Caco-2 (cell line): ENCODE results near the gene MOGAT1. TPM values are rescaled to one million over a fixed set of nuclear protein-coding genes. Genes with fewer than 3 reads are reported as not detected.

Experiments
- BruUV-seq: library from RNA; stranded (reverse); fragments of 400-500 nt; replicated peaks from 2 replicates; lab custom pipeline; 2021; lab: Mats Ljungman, UMichigan
- CTCF ChIA-PET: fragments of 300-600 bp; sonication (Branson Sonifier 250); formaldehyde crosslinking; loops from one replicate; lab custom pipeline; 2022; ENCODE audit warnings: antibody characterized with exemption; lab: Charles Lee
- POLR2A ChIA-PET: fragments of 300-600 bp; sonication (Branson Sonifier 250); formaldehyde crosslinking; loops from one replicate; lab custom pipeline; 2022; ENCODE audit warnings: antibody characterized with exemption; lab: Charles Lee
- DNase-seq, 2 experiments: peaks; one replicate each; pipeline versions ENCODE4 v3.0.0 to v3.0.0-alpha.2; 2020 to 2022
- H3K27me3 ChIP-seq: replicated peaks from 2 replicates; pipeline ENCODE4 v1.6.0; 2011; ENCODE audit warnings: low read length; ENCODE audit not compliant: control insufficient read depth, insufficient read depth
- H3K36me3 ChIP-seq: 2 replicates; pipeline ENCODE4 v1.5.1; 2011; ENCODE audit warnings: low read length; ENCODE audit not compliant: control insufficient read depth, insufficient read depth
- H3K4me1 ChIP-seq: fragments of 250-450 bp; sonication (Bioruptor Pico); 2 replicates; pipeline ENCODE4 v1.5.1; 2020; ENCODE audit warnings: mild to moderate bottlenecking
- H3K4me3 ChIP-seq: 2 replicates; pipeline ENCODE4 v1.5.1; 2011; ENCODE audit warnings: low read depth, mild to moderate bottlenecking, control low read depth, low read length
- H3K9me3 ChIP-seq: fragments of 250-450 bp; sonication (Bioruptor Pico); 2 replicates; pipeline ENCODE4 v1.5.1; 2020; ENCODE audit warnings: mild to moderate bottlenecking, moderate library complexity
- H3K27ac Mint-ChIP-seq: one replicate; pipeline ENCODE4 v1.8.0; 2022; ENCODE audit warnings: mixed read lengths; ENCODE audit not compliant: unreplicated experiment
- H3K27me3 Mint-ChIP-seq: one replicate; pipeline ENCODE4 v1.8.0; 2022; ENCODE audit warnings: mixed read lengths; ENCODE audit not compliant: insufficient read depth, unreplicated experiment
- H3K36me3 Mint-ChIP-seq: one replicate; pipeline ENCODE4 v1.8.0; 2022; ENCODE audit warnings: mild to moderate bottlenecking, mixed read lengths; ENCODE audit not compliant: insufficient read depth, unreplicated experiment
- H3K4me1 Mint-ChIP-seq: one replicate; pipeline ENCODE4 v1.8.0; 2022; ENCODE audit warnings: low read depth, mixed read lengths; ENCODE audit not compliant: unreplicated experiment
- H3K4me3 Mint-ChIP-seq: one replicate; pipeline ENCODE4 v1.8.0; 2022; ENCODE audit warnings: mild to moderate bottlenecking, moderate library complexity, mixed read lengths; ENCODE audit not compliant: unreplicated experiment
- H3K9me3 Mint-ChIP-seq: one replicate; pipeline ENCODE4 v1.8.0; 2022; ENCODE audit warnings: mixed read lengths; ENCODE audit not compliant: unreplicated experiment
- intact Hi-C: fragments of 100-400 bp; cut with micrococcal nuclease; formaldehyde crosslinking; loops from one replicate; pipeline ENCODE4 v1.10.0; 2022; ENCODE audit not compliant: unreplicated experiment
- total RNA-seq: library from RNA; stranded (reverse); gene quantifications from 2 replicates; pipeline ENCODE4 v1.2.3, GENCODE V29; 2022
- TF ChIP-seq, protein P1 (sequence below), 2 experiments: fragments of 200-600 bp in 1 of 2; IDR thresholded peaks; 1 replicate in 1 of 2; 2 replicates in 1 of 2; pipeline versions ENCODE4 v1.5.1 to v1.8.0; 2011 to 2022; ENCODE audit warnings: antibody characterized with exemption in 1 of 2, control low read depth in 1 of 2, inconsistent platforms in 1 of 2, low read depth in 1 of 2, low read length in 1 of 2, mild to moderate bottlenecking in 1 of 2, moderate library complexity in 1 of 2; ENCODE audit not compliant: insufficient read depth in 1 of 2, severe bottlenecking in 1 of 2, unreplicated experiment in 1 of 2

MOGAT1 gene
- total RNA-seq, 1 experiment from 2014 or later = not detected

- no peaks in the 10 kb centered on the region for H3K4me1 Mint-ChIP-seq
- Histone ChIP-seq H3K9me3 (peaks cover 5% of the 10 kb centered on the region), H3K36me3 (no peaks in the 10 kb centered on the region), H3K27me3 (no peaks in the 10 kb centered on the region), H3K4me3 (no peak overlapping the region), H3K4me1 (no peaks in the 10 kb centered on the region)
- TF ChIP-seq, protein P1, sequence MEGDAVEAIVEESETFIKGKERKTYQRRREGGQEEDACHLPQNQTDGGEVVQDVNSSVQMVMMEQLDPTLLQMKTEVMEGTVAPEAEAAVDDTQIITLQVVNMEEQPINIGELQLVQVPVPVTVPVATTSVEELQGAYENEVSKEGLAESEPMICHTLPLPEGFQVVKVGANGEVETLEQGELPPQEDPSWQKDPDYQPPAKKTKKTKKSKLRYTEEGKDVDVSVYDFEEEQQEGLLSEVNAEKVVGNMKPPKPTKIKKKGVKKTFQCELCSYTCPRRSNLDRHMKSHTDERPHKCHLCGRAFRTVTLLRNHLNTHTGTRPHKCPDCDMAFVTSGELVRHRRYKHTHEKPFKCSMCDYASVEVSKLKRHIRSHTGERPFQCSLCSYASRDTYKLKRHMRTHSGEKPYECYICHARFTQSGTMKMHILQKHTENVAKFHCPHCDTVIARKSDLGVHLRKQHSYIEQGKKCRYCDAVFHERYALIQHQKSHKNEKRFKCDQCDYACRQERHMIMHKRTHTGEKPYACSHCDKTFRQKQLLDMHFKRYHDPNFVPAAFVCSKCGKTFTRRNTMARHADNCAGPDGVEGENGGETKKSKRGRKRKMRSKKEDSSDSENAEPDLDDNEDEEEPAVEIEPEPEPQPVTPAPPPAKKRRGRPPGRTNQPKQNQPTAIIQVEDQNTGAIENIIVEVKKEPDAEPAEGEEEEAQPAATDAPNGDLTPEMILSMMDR (IDR thresholded peaks at IDR 0.05; ENCODE audit: insufficient read depth in 1 of 2, low read depth in 1 of 2, low read length in 1 of 2, severe bottlenecking in 1 of 2, unreplicated experiment in 1 of 2) = no peak
- BruUV-seq = no TSS peak
- H3K9me3 Mint-ChIP-seq = peaks cover 13% of the 10 kb centered on the region
- POLR2A ChIA-PET = no interaction called here
- H3K27me3 Mint-ChIP-seq = no peaks in the 10 kb centered on the region
- H3K27ac Mint-ChIP-seq = no peak overlapping the region
- DNase-seq = no peak
- no peak overlapping the region for H3K4me3 Mint-ChIP-seq
- intact Hi-C loops = no loop called here
- CTCF ChIA-PET = interaction anchor here (0.5 to 0.9 kb wide), 2 partner anchors 179 to 248 kb away, joined by 3 to 5 read pairs; no protein-coding TSS in a partner anchor
- no peaks in the 10 kb centered on the region for H3K36me3 Mint-ChIP-seq
Measured at GRCh38 chr2:222724208-222724607, 52.8 kb downstream of the MOGAT1 start.

DNA sequence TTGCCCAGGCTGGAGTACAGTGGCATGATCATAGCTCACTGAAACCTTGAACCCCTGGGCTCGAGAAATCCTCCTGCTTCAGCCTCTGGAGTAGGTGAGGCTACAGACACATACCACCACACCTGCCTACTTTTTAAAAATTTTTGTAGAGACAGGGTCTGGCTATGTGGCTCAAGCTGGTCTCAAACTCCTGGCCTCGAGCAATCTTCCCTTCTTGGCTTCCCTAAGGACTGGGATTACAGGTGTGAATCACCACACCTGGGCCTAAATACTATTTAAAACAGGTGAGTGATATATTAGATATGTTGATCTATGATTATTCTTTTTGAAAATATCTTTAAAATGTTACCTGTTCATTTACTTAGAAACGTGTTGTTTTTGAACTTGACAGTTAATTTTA, 57.2 kb downstream of the MOGAT1 start:
- Histone ChIP-seq H3K4me1 (peaks cover 6% of the 10 kb centered on the region), H3K9me3 (no peaks in the 10 kb centered on the region; the same call in 1 of the 2 replicates), H3K27me3 (no peaks in the 10 kb centered on the region), H3K36me3 (no peaks in the 10 kb centered on the region), H3K4me3 (no peak overlapping the region)
- BruUV-seq = no TSS peak
- ChIA-PET POLR2A (no interaction called here), CTCF (no interaction called here)
- Mint-ChIP-seq H3K4me3 (no peak overlapping the region), H3K27me3 (no peaks in the 10 kb centered on the region), H3K36me3 (no peaks in the 10 kb centered on the region), H3K27ac (no peak overlapping the region), H3K4me1 (peaks cover 15% of the 10 kb centered on the region), H3K9me3 (no peaks in the 10 kb centered on the region)
- intact Hi-C loops = no loop called here
- TF ChIP-seq, protein P1 (IDR thresholded peaks at IDR 0.05; ENCODE audit: insufficient read depth in 1 of 2, low read depth in 1 of 2, low read length in 1 of 2, severe bottlenecking in 1 of 2, unreplicated experiment in 1 of 2) = no peak
- no peak for DNase-seq

- H3K9me3 ChIP-seq = no peaks in the 10 kb centered on the region
- H3K36me3 Mint-ChIP-seq = no peaks in the 10 kb centered on the region
- no peak overlapping the region for H3K4me3 ChIP-seq
- no peaks in the 10 kb centered on the region for H3K36me3 ChIP-seq
- TF ChIP-seq, protein P1 (IDR thresholded peaks at IDR 0.05; ENCODE audit: insufficient read depth in 1 of 2, low read depth in 1 of 2, low read length in 1 of 2, severe bottlenecking in 1 of 2, unreplicated experiment in 1 of 2) = no peak
- DNase-seq = no peak
- no peaks in the 10 kb centered on the region for H3K27me3 Mint-ChIP-seq
- H3K4me1 ChIP-seq = peaks cover 9% of the 10 kb centered on the region
- BruUV-seq = no TSS peak
- no peaks in the 10 kb centered on the region for H3K27me3 ChIP-seq
- H3K9me3 Mint-ChIP-seq = no peaks in the 10 kb centered on the region
- ChIA-PET CTCF (no interaction called here), POLR2A (no interaction called here)
- peaks cover 20% of the 10 kb centered on the region for H3K4me1 Mint-ChIP-seq
- intact Hi-C loops = no loop called here
- no peak overlapping the region for H3K4me3 Mint-ChIP-seq
- H3K27ac Mint-ChIP-seq = no peak overlapping the region
Measured at GRCh38 chr2:222730366-222730999, 59.0 kb downstream of the MOGAT1 start.
